Esophagus muscularis mucosa (tissue), 4 donors: ENCODE measurements around the gene NT5C2. TPM values are rescaled to one million over a fixed set of nuclear protein-coding genes. Genes with fewer than 3 reads are reported as not detected.
"Not testable (repeated sequence)": the region's sequence is repeated elsewhere in the genome, so short reads cannot be mapped to it uniquely, and the experiment has no call there.

ENCODE experiments used
- DNase-seq: peaks from one replicate; pipeline ENCODE4 v3.0.0-alpha.2; 2017; ENCODE audit errors: extremely low spot score
- H3K27ac ChIP-seq, 4 donors: fragments of 200-600 bp; sonication (generic); replicated peaks in 1 of 4; 1 replicate in 3 of 4; 2 replicates in 1 of 4; pipeline ENCODE4 v1.5.1; 2016 to 2019; ENCODE audit warnings: mild to moderate bottlenecking in 1 of 4
- H3K27me3 ChIP-seq, 4 donors: fragments of 200-600 bp; sonication (generic); one replicate each; pipeline versions ENCODE4 v1.5.1 to v1.6.0; 2016 to 2019
- H3K36me3 ChIP-seq, 4 donors: fragments of 200-600 bp; sonication (generic); one replicate each; pipeline ENCODE4 v1.5.1; 2016 to 2019
- H3K4me1 ChIP-seq, 4 donors: fragments of 200-600 bp; sonication (generic); one replicate each; pipeline ENCODE4 v1.5.1; 2016 to 2019
- H3K4me3 ChIP-seq, 4 donors: fragments of 200-600 bp; sonication (generic); 1 replicate in 2 of 4; 2 replicates in 2 of 4; pipeline ENCODE4 v1.5.1; 2016 to 2019; ENCODE audit warnings: mild to moderate bottlenecking in 4 of 4, moderate library complexity in 1 of 4
- H3K9me3 ChIP-seq, 4 donors: fragments of 200-600 bp; sonication (generic); 1 replicate in 3 of 4; 2 replicates in 1 of 4; pipeline ENCODE4 v1.5.1; 2016 to 2019
- EP300 ChIP-seq: sonication (generic); formaldehyde crosslinking; IDR thresholded peaks from one replicate; pipeline ENCODE4 v1.6.1; 2017; ENCODE audit warnings: antibody characterized with exemption
- POLR2A ChIP-seq: fragments of 450-650 bp; IDR thresholded peaks from one replicate; pipeline ENCODE4 v1.6.1; 2017; ENCODE audit warnings: antibody characterized with exemption, moderate library complexity, mild to moderate bottlenecking, low read depth
- POLR2AphosphoS5 ChIP-seq, 2 donors: sonication (generic); formaldehyde crosslinking; IDR thresholded peaks; one replicate each; pipeline ENCODE4 v1.6.1; 2017; ENCODE audit warnings: antibody characterized with exemption in 2 of 2
- WGBS: methylation state at CpG from one replicate; pipeline ENCODE4 v1.1.5; 2018; 5-methylcytosine and 5-hydroxymethylcytosine counted together
- intact Hi-C: fragments of 100-400 bp; cut with DNase I; formaldehyde crosslinking; loops from one replicate; pipeline ENCODE4 v1.15.1; 2023
- total RNA-seq, 4 donors: library from RNA; depleted of rRNA; stranded (reverse); fragments of >200 nt; gene quantifications; one replicate each; pipeline versions ENCODE4 v1.1.0 to v1.2.1, GENCODE V29; 2016
- TF ChIP-seq, protein P1 (sequence below), 3 experiments: fragments of 200-600 bp in 2 of 3; fragments of 450-650 bp in 1 of 3; sonication (generic) in 2 of 3; IDR thresholded peaks; one replicate each; pipeline ENCODE4 v1.5.1; 2017 to 2019; ENCODE audit warnings: antibody characterized with exemption in 3 of 3, mild to moderate bottlenecking in 2 of 3, moderate library complexity in 1 of 3

NT5C2 gene
- total RNA-seq, 4 donors from 2014 or later = 49.3 to 85.3 (median 66.0) TPM

DNA sequence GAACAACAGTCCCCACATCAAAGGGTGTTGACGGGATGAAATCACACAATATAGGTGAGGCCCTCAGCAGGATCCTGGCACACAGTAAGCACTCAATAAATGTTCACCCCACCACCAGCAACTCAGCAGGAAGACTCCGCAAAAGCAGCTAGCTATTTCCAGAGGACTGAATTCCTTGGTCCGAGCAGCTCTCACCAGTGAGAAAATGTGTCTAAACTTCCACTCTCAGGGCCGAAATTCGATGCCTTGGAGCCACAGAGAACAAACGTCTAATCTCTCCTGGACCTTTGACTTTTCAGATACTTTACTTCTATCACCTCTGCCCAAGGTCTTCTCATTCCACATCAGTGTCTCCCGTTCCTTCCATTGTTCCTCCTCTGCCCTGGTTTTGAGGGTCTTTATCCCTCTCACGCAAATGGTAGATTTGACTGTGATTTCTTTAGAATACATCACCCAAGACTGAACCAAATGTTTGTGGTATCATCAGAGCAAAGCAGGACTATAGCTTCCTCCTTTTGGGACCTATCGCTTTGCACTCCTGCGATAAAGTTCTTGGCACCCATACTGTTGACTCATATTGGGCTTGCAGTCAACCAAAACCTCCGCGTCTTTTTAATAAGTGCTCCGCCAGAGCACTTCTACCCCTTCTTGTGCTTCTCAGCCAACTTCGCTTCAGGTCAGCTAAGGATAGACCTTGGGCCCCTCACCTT lies 903 bp upstream of the NT5C2 start:
- 70% methylated on average over 14 of the region's 14 CpGs for WGBS
- Histone ChIP-seq H3K4me3 (peak overlapping the region in 2 of 4 donors; percentile 99 to 100), H3K4me1 (peaks cover 43 to 53% (median 47%) of the 10 kb centered on the region in 4 donors), H3K9me3 (no peaks in the 10 kb centered on the region), H3K36me3 (no peaks in the 10 kb centered on the region), H3K27ac (peak overlapping the region in 3 of 4 donors; percentile 98 to 100 (median 98)), H3K27me3 (no peaks in the 10 kb centered on the region)
- TF ChIP-seq EP300 = no peak
- TF ChIP-seq POLR2A = no peak
- intact Hi-C loops = loop anchor here (5.0 kb wide), 3 partner anchors 48 to 277 kb away; partner anchors contain the start of gene CNNM2
- no peak for DNase-seq

- no peaks in the 10 kb centered on the region for H3K27me3 ChIP-seq
- TF ChIP-seq, protein P1, sequence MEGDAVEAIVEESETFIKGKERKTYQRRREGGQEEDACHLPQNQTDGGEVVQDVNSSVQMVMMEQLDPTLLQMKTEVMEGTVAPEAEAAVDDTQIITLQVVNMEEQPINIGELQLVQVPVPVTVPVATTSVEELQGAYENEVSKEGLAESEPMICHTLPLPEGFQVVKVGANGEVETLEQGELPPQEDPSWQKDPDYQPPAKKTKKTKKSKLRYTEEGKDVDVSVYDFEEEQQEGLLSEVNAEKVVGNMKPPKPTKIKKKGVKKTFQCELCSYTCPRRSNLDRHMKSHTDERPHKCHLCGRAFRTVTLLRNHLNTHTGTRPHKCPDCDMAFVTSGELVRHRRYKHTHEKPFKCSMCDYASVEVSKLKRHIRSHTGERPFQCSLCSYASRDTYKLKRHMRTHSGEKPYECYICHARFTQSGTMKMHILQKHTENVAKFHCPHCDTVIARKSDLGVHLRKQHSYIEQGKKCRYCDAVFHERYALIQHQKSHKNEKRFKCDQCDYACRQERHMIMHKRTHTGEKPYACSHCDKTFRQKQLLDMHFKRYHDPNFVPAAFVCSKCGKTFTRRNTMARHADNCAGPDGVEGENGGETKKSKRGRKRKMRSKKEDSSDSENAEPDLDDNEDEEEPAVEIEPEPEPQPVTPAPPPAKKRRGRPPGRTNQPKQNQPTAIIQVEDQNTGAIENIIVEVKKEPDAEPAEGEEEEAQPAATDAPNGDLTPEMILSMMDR (IDR thresholded peaks at IDR 0.05) = no peak
- peak; percentile 65 to 80 for TF ChIP-seq POLR2AphosphoS5 (IDR thresholded peaks at IDR 0.05)
- H3K27ac ChIP-seq = peak overlapping the region; percentile 98 to 100 (median 98)
- intact Hi-C loops = loop anchor here (5.0 kb wide), 3 partner anchors 50 to 275 kb away; partner anchors contain the start of gene CNNM2
- peaks cover 52 to 63% (median 58%) of the 10 kb centered on the region in 4 donors for H3K4me1 ChIP-seq
- H3K4me3 ChIP-seq = peak overlapping the region; percentile 98 to 100 (median 99)
- under 1% methylated on average over 45 of the region's 62 CpGs for WGBS
- H3K9me3 ChIP-seq = no peaks in the 10 kb centered on the region
- DNase-seq = peak; percentile 94
- no peaks in the 10 kb centered on the region for H3K36me3 ChIP-seq
These were observed 493 bp downstream of the NT5C2 start for GRCh38 chr10:103192451-103193106.

GRCh38 chr10:103192089-103192450 lies 1.0 kb downstream of the NT5C2 start:
- peaks cover 47 to 63% (median 61%) of the 10 kb centered on the region in 4 donors for H3K4me1 ChIP-seq
- no peaks in the 10 kb centered on the region for H3K9me3 ChIP-seq
- intact Hi-C loops = loop anchor here (5.0 kb wide), 3 partner anchors 50 to 275 kb away; partner anchors contain the start of gene CNNM2
- DNase-seq = no peak
- no peaks in the 10 kb centered on the region for H3K27me3 ChIP-seq
- WGBS = 2% methylated on average over 14 of the region's 14 CpGs
- peak overlapping the region; percentile 98 to 100 (median 99) for H3K4me3 ChIP-seq
- TF ChIP-seq POLR2AphosphoS5 (IDR thresholded peaks at IDR 0.05) = no peak
- TF ChIP-seq, protein P1 (IDR thresholded peaks at IDR 0.05) = no peak
- TF ChIP-seq POLR2A = no peak
- no peak for TF ChIP-seq EP300
- peaks cover 0 to under 1% (median under 1%) of the 10 kb centered on the region in 4 donors for H3K36me3 ChIP-seq
- H3K27ac ChIP-seq = peak overlapping the region; percentile 98 to 100 (median 98)

GRCh38 chr10:103191198-103191597 lies 1.9 kb downstream of the NT5C2 start:
- Histone ChIP-seq H3K4me3 (peak overlapping the region; percentile 98 to 100 (median 99)), H3K4me1 (peaks cover 47 to 71% (median 65%) of the 10 kb centered on the region in 4 donors), H3K27ac (peak overlapping the region; percentile 20 to 100 (median 98))
- not testable (repeated sequence) for H3K36me3 ChIP-seq, H3K27me3 ChIP-seq, DNase-seq, H3K9me3 ChIP-seq
- 74% methylated on average over 7 of the region's 7 CpGs for WGBS
- intact Hi-C loops = loop anchor here (5.0 kb wide), 3 partner anchors 51 to 274 kb away; partner anchors contain the start of gene CNNM2

DNA sequence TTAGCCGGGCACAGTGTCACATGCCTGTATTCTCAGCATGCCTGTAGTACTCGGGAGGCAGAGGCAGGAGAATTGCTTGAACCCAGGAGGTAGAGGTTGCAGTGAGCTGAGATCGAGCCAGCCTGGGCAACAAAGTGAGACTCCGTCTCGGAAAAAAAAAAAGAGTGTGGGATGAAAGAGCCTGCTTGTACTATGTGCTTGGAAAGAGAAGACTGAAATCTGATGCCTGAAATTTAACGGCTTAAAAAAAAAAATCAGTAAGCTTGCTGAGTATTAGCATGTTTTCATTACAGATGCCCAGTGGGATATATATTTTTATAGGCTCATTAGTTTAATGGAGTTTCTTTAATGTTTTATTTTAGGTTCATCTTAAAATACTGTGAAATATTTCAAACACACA lies 4.2 kb downstream of the NT5C2 start:
- Histone ChIP-seq H3K27ac (peak overlapping the region in 2 of 4 donors; percentile 11 to 33), H3K36me3 (peaks cover 0 to 5% (median 2%) of the 10 kb centered on the region in 4 donors), H3K4me3 (peak overlapping the region in 2 of 4 donors; percentile 5 to 10), H3K9me3 (no peaks in the 10 kb centered on the region), H3K27me3 (no peaks in the 10 kb centered on the region), H3K4me1 (peaks cover 67 to 91% (median 86%) of the 10 kb centered on the region in 4 donors)
- TF ChIP-seq POLR2A (no peak), EP300 (no peak), POLR2AphosphoS5 (IDR thresholded peaks at IDR 0.05) (no peak)
- TF ChIP-seq, protein P1 (IDR thresholded peaks at IDR 0.05) = no peak
- 27% methylated on average over 6 of the region's 6 CpGs for WGBS
- no peak for DNase-seq
- intact Hi-C loops = no loop called here
